Activated T-helper 1 cell treated with Interleukin-2 at 50 U/mL for 16 hours (primary cell): ENCODE measurements around the gene FAM110A.
A peak's percentile ranks its signal among the peaks of the same experiment; 100 is the strongest.
"Not testable (repeated sequence)": the region's sequence is repeated elsewhere in the genome, so short reads cannot be mapped to it uniquely, and the experiment has no call there.

Experiments
- DNase-seq: peaks from one replicate; pipeline ENCODE4 v3.0.0-alpha.2; 2020; ENCODE audit warnings: low read depth

The FAM110A gene

GRCh38 chr20:833450-834150 is at the start of gene FAM110A:
FAM110A (plus strand) TSS chr20:833715; CDS start chr20:844805, 11,090 bp downstream.
- peak; percentile 93 for DNase-seq

- no peak for DNase-seq
Measured at GRCh38 chr20:787825-788224, 45.7 kb upstream of the FAM110A start.

GRCh38 chr20:791056-791455 is 42.5 kb upstream of the FAM110A start:
- no peak for DNase-seq

- DNase-seq: no peak
Measured at GRCh38 chr20:792248-792647, 41.3 kb upstream of the FAM110A start.

- no peak for DNase-seq
Measured at GRCh38 chr20:796921-797320, 36.6 kb upstream of the FAM110A start.

- DNase-seq: not testable (repeated sequence)
Measured at GRCh38 chr20:798746-799145, 34.8 kb upstream of the FAM110A start.

GRCh38 chr20:800026-800425 is 33.5 kb upstream of the FAM110A start:
- DNase-seq: not testable (repeated sequence)

GRCh38 chr20:801678-802077 is 31.8 kb upstream of the FAM110A start:
- DNase-seq: no peak

- DNase-seq: no peak
Measured at GRCh38 chr20:805713-806112, 27.8 kb upstream of the FAM110A start.

GRCh38 chr20:811776-812434 is 21.6 kb upstream of the FAM110A start:
- not testable (repeated sequence) for DNase-seq

- not testable (repeated sequence) for DNase-seq
Measured at GRCh38 chr20:812435-812814, 21.1 kb upstream of the FAM110A start.

GRCh38 chr20:813390-813789 is 20.1 kb upstream of the FAM110A start:
- DNase-seq: no peak

GRCh38 chr20:815226-815625 is 18.3 kb upstream of the FAM110A start:
- DNase-seq: no peak

GRCh38 chr20:815914-816606 is 17.5 kb upstream of the FAM110A start:
- DNase-seq: peak; percentile 39

GRCh38 chr20:818001-818664 is 15.4 kb upstream of the FAM110A start:
- no peak for DNase-seq

GRCh38 chr20:819680-820322 is 13.7 kb upstream of the FAM110A start:
- no peak for DNase-seq

- no peak for DNase-seq
Measured at GRCh38 chr20:820323-820953, 13.1 kb upstream of the FAM110A start.

- DNase-seq: no peak
Measured at GRCh38 chr20:821046-821730, 12.3 kb upstream of the FAM110A start.

GRCh38 chr20:821731-822065 is 11.8 kb upstream of the FAM110A start:
- no peak for DNase-seq

- DNase-seq: no peak
Measured at GRCh38 chr20:822651-823573, 10.6 kb upstream of the FAM110A start.
